Parathyroid adenoma (tissue), 2 donors: ENCODE results near the gene SERPINF2.
"Not testable (repeated sequence)": the region's sequence is repeated elsewhere in the genome, so short reads cannot be mapped to it uniquely, and the experiment has no call there.

ENCODE experiments used
- H2AFZ ChIP-seq: fragments of 300-600 bp; sonication (generic); one replicate; pipeline ENCODE4 v1.7.0; 2017; ENCODE audit warnings: antibody characterized with exemption, mild to moderate bottlenecking
- H3K27ac ChIP-seq: fragments of 300-600 bp; sonication (generic); one replicate; pipeline ENCODE4 v1.7.0; 2017
- H3K27me3 ChIP-seq: fragments of 300-600 bp; sonication (generic); one replicate; pipeline ENCODE4 v1.7.0; 2017; ENCODE audit warnings: low read length; ENCODE audit not compliant: control insufficient read depth, insufficient read depth
- H3K36me3 ChIP-seq: fragments of 300-600 bp; sonication (generic); one replicate; pipeline ENCODE4 v1.7.0; 2017; ENCODE audit warnings: low read length; ENCODE audit not compliant: control insufficient read depth, insufficient read depth
- H3K4me1 ChIP-seq: fragments of 300-600 bp; sonication (generic); one replicate; pipeline ENCODE4 v1.7.0; 2017; ENCODE audit warnings: control low read depth
- H3K4me2 ChIP-seq: fragments of 300-600 bp; sonication (generic); one replicate; pipeline ENCODE4 v1.7.0; 2017; ENCODE audit warnings: low read length
- H3K4me3 ChIP-seq: fragments of 300-600 bp; sonication (generic); one replicate; pipeline ENCODE4 v1.7.0; 2017; ENCODE audit warnings: low read depth, low read length
- H3K79me2 ChIP-seq: fragments of 300-600 bp; sonication (generic); one replicate; pipeline ENCODE4 v1.7.0; 2017; ENCODE audit warnings: control low read depth
- H3K9ac ChIP-seq: fragments of 300-600 bp; sonication (generic); one replicate; pipeline ENCODE4 v1.7.0; 2017; ENCODE audit warnings: mild to moderate bottlenecking
- H3K9me3 ChIP-seq: fragments of 300-600 bp; sonication (generic); one replicate; pipeline ENCODE4 v1.7.0; 2017; ENCODE audit warnings: low read length; ENCODE audit not compliant: control insufficient read depth
- TF ChIP-seq, protein P1 (sequence below): fragments of 300-600 bp; sonication (generic); IDR thresholded peaks from one replicate; pipeline ENCODE4 v1.7.0; 2017; ENCODE audit warnings: antibody characterized with exemption, mild to moderate bottlenecking
- donor health status: primary hyperparathyroidism.

Gene SERPINF2

DNA sequence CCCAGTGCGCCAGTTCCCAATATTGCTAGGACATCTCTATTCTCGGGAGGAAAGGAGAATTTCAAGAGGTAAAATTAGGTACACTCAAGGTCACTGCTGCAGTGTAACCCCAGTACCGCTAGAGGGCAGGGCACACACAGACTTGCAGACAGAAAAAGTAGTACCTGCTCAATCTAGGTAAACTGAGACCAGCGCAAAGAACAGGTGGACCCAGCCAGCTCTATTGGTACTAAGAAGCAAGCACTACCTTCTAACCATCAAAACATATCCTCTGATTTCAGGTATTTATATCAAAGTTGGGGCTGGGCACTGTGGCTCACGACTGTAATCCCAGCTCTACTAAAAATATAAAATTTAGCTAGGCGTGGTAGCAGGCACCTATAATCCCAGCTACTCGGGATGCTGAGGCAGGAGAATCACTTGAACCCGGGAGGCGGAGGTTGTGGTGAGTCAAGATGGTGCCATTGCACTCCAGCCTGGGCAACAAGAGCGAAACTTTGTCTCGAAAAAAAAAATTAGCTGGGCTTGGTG lies 21.8 kb upstream of the SERPINF2 start:
- Histone ChIP-seq H3K4me1 (peaks cover 13% of the 10 kb centered on the region), H3K9ac (no peak overlapping the region), H3K36me3 (no peaks in the 10 kb centered on the region), H3K4me2 (peak overlapping the region; percentile 39), H3K4me3 (peak overlapping the region; percentile 27), H2AFZ (peak overlapping the region; percentile 51), H3K79me2 (no peaks in the 10 kb centered on the region), H3K27me3 (no peaks in the 10 kb centered on the region), H3K27ac (no peak overlapping the region), H3K9me3 (no peaks in the 10 kb centered on the region)
- TF ChIP-seq, protein P1, sequence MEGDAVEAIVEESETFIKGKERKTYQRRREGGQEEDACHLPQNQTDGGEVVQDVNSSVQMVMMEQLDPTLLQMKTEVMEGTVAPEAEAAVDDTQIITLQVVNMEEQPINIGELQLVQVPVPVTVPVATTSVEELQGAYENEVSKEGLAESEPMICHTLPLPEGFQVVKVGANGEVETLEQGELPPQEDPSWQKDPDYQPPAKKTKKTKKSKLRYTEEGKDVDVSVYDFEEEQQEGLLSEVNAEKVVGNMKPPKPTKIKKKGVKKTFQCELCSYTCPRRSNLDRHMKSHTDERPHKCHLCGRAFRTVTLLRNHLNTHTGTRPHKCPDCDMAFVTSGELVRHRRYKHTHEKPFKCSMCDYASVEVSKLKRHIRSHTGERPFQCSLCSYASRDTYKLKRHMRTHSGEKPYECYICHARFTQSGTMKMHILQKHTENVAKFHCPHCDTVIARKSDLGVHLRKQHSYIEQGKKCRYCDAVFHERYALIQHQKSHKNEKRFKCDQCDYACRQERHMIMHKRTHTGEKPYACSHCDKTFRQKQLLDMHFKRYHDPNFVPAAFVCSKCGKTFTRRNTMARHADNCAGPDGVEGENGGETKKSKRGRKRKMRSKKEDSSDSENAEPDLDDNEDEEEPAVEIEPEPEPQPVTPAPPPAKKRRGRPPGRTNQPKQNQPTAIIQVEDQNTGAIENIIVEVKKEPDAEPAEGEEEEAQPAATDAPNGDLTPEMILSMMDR = peak; percentile 98

DNA sequence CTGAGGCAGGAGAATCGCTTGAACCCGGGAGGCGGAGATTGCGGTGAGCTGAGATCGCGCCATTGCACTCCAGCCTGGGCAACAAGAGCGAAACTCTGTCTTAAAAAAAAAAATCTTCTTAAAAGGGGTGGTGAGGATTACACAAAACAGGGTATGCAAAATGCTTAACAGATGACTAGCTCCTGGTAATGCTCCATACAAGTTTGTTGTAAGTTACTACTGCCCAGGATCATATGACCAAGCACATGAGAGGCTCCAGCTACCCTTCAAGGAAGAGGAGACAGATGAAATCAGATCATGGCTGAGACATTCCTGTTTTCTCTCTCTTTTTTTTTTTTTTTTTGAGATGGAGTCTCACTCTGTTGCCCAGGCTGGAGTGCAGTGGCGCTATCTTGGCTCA lies 20.6 kb upstream of the SERPINF2 start:
- not testable (repeated sequence) for H3K9me3 ChIP-seq, H3K4me2 ChIP-seq, H2AFZ ChIP-seq, H3K4me3 ChIP-seq, H3K27ac ChIP-seq, H3K27me3 ChIP-seq, H3K36me3 ChIP-seq, H3K79me2 ChIP-seq, H3K9ac ChIP-seq
- peaks cover 13% of the 10 kb centered on the region for H3K4me1 ChIP-seq

DNA sequence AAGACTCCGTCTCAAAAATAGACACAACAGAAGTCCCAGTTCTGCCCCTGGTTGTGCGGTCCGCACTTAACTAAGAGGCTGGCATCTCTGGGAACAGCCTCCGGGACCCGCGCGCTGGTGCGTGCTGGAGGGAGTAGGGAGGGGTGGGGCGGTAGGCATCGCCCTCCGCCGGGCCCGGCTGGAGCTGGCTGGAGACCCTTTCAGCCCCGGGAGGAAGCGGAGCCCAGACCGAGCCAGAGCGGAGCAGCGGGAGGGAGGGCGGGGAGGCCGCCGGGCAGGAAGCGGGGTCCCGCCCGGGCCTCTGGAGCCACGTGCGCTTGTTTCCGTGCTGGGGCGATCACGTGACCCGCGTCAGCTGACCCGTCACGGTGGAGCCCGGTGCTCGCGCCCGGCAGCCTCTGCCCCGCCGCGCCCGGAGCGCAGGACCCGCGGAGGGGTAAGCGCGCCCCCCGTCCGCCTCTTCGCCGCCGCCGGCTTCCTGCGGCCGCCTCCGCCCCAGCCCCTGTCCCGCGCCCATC lies 18.3 kb upstream of the SERPINF2 start, which contains the start of gene WDR81:
Gene WDR81 (plus strand): TSS at position 354 of the 518 bp plus-strand sequence. CDS start 256 bp downstream, outside the sequence.
- Histone ChIP-seq H2AFZ (peak within 1 kb of the TSS; percentile 79), H3K27me3 (no peaks in the 10 kb centered on the region), H3K79me2 (no peaks in the 10 kb centered on the region), H3K4me3 (peak within 1 kb of the TSS; percentile 61), H3K36me3 (no peaks in the 10 kb centered on the region), H3K9me3 (no peaks in the 10 kb centered on the region), H3K4me1 (peaks cover 2% of the 10 kb centered on the region), H3K4me2 (peak within 1 kb of the TSS; percentile 98), H3K27ac (peak within 1 kb of the TSS; percentile 41), H3K9ac (no peak within 1 kb of the TSS)
- TF ChIP-seq, protein P1 = no peak

DNA sequence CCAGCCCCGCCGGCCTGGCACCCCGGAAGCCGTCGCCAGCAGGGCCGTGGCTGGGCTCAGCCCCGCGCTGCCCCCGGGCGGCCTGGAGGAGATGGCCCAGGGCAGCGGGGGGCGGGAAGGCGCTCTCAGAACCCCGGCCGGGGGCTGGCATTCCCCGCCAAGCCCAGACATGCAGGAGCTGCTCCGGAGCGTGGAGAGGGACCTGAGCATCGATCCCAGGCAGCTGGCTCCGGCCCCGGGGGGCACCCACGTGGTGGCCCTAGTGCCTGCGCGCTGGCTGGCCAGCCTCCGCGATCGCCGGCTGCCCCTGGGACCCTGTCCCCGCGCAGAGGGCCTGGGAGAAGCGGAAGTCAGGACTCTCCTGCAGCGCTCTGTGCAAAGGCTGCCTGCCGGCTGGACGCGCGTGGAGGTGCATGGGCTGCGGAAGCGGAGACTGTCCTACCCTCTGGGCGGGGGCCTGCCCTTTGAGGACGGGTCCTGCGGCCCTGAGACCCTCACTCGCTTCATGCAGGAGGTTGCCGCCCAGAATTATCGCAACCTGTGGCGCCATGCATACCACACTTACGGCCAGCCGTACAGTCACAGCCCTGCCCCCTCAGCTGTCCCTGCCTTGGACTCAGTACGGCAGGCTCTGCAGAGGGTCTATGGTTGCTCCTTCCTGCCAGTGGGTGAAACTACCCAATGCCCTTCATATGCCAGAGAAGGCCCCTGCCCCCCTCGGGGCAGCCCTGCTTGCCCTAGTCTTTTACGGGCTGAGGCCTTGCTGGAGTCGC lies 17.6 kb upstream of the SERPINF2 start:
- Histone ChIP-seq H3K9ac (no peak overlapping the region), H3K27me3 (no peaks in the 10 kb centered on the region), H3K36me3 (no peaks in the 10 kb centered on the region), H2AFZ (peak overlapping the region; percentile 79), H3K27ac (no peak overlapping the region), H3K9me3 (no peaks in the 10 kb centered on the region), H3K4me1 (peaks cover 2% of the 10 kb centered on the region), H3K79me2 (no peaks in the 10 kb centered on the region), H3K4me2 (peak overlapping the region; percentile 98), H3K4me3 (peak overlapping the region; percentile 61)
- TF ChIP-seq, protein P1 = no peak

DNA sequence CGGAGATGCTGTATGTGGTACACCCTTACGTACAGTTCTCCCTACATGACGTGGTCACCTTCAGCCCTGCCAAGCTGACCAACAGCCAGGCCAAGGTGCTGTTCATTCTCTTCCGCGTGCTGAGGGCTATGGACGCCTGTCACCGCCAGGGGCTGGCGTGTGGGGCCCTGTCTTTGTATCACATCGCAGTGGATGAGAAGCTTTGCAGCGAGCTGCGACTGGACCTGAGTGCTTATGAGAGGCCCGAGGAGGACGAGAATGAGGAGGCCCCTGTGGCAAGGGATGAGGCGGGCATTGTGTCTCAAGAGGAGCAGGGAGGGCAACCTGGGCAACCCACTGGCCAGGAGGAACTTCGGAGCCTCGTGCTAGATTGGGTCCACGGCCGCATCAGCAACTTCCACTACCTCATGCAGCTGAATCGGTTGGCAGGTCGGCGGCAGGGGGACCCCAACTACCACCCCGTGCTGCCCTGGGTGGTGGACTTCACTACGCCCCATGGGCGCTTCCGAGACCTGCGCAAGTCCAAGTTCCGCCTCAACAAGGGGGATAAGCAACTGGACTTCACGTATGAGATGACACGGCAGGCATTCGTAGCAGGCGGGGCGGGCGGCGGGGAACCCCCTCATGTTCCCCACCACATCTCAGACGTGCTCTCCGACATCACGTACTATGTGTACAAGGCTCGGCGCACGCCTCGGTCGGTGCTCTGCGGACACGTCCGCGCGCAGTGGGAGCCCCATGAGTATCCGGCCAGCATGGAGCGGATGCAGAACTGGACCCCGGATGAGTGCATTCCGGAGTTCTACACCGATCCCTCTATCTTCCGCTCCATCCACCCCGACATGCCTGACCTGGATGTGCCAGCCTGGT lies 16.8 kb upstream of the SERPINF2 start:
- Histone ChIP-seq H3K27me3 (no peaks in the 10 kb centered on the region), H3K4me2 (no peak overlapping the region), H3K4me3 (peak overlapping the region; percentile 61), H2AFZ (no peak overlapping the region), H3K9ac (no peak overlapping the region), H3K27ac (no peak overlapping the region), H3K4me1 (no peaks in the 10 kb centered on the region), H3K79me2 (no peaks in the 10 kb centered on the region), H3K36me3 (no peaks in the 10 kb centered on the region), H3K9me3 (no peaks in the 10 kb centered on the region)
- TF ChIP-seq, protein P1 = no peak
